H1 (cell line): ENCODE results near the gene FOXP2. TPM values are rescaled to one million over a fixed set of nuclear protein-coding genes. Genes with fewer than 3 reads are reported as not detected.

Experiments used
- CTCF ChIA-PET: fragments of 300-600 bp; sonication (Branson Sonifier 250); formaldehyde crosslinking; loops from one replicate; lab custom pipeline; 2021; ENCODE audit not compliant: partially characterized antibody; lab: Charles Lee
- POLR2A ChIA-PET: fragments of 300-600 bp; sonication (Branson Sonifier 250); formaldehyde crosslinking; loops from one replicate; lab custom pipeline; 2021; ENCODE audit warnings: inconsistent platforms; ENCODE audit not compliant: partially characterized antibody; lab: Charles Lee
- DNase-seq, 2 experiments: peaks; one replicate each; pipeline versions ENCODE4 v3.0.0 to v3.0.0-alpha.2; 2010 to 2022; ENCODE audit warnings: low spot score in 2 of 2, low read depth in 1 of 2, mixed read lengths in 1 of 2
- FAIRE-seq: peaks from 2 replicates; lab custom pipeline; 2011; peaks lifted over from hg19 to GRCh38; lab: Jason Lieb, UNC
- H2AFZ ChIP-seq: 2 replicates; pipeline ENCODE4 v1.8.1; 2012; ENCODE audit warnings: low read length, inconsistent platforms
- H2AK5ac ChIP-seq: 2 replicates; pipeline ENCODE4 v1.6.1; 2013; ENCODE audit warnings: low read depth, low read length
- H2BK120ac ChIP-seq: replicated peaks from 2 replicates; pipeline ENCODE3; 2013; ENCODE audit warnings: low read depth, low read length, inconsistent platforms
- H2BK12ac ChIP-seq: 2 replicates; pipeline ENCODE4 v1.6.1; 2013; ENCODE audit warnings: low read depth, low read length
- H2BK15ac ChIP-seq: 2 replicates; pipeline ENCODE4 v1.6.1; 2013; ENCODE audit warnings: low read length
- H2BK20ac ChIP-seq: 2 replicates; pipeline ENCODE4 v1.6.1; 2013; ENCODE audit warnings: low read length
- H2BK5ac ChIP-seq: 2 replicates; pipeline ENCODE4 v1.6.1; 2013; ENCODE audit warnings: low read depth, low read length
- H3K14ac ChIP-seq: 2 replicates; pipeline ENCODE4 v1.6.1; 2013; ENCODE audit warnings: inconsistent platforms; ENCODE audit not compliant: insufficient read length
- H3K18ac ChIP-seq: 2 replicates; pipeline ENCODE4 v1.6.1; 2013; ENCODE audit warnings: low read length; ENCODE audit errors: extremely low read depth
- H3K23ac ChIP-seq: 2 replicates; pipeline ENCODE4 v1.6.1; 2013; ENCODE audit warnings: inconsistent platforms; ENCODE audit not compliant: insufficient read length
- H3K23me2 ChIP-seq: 2 replicates; pipeline ENCODE4 v1.6.1; 2013; ENCODE audit warnings: low read depth, low read length
- H3K27ac ChIP-seq: 2 replicates; pipeline ENCODE4 v1.6.1; 2011; ENCODE audit warnings: low read depth, low read length, inconsistent platforms
- H3K27me3 ChIP-seq, 4 experiments: replicated peaks in 1 of 4; 1 replicate in 1 of 4; 2 replicates in 3 of 4; pipeline versions ENCODE4 v1.6.1 to v1.8.1; 2011 to 2013; ENCODE audit warnings: low read length in 3 of 4, mild to moderate bottlenecking in 3 of 4, inconsistent platforms in 2 of 4, mixed read lengths in 2 of 4, moderate library complexity in 1 of 4; ENCODE audit not compliant: control insufficient read depth in 3 of 4, insufficient read depth in 3 of 4; ENCODE audit errors: extremely low read depth in 1 of 4
- H3K36me3 ChIP-seq, 4 experiments: 2 replicates each; pipeline versions ENCODE4 v1.6.1 to v1.8.1; 2011 to 2013; ENCODE audit warnings: mild to moderate bottlenecking in 4 of 4, low read length in 3 of 4, moderate library complexity in 2 of 4, control low read depth in 1 of 4, inconsistent platforms in 1 of 4; ENCODE audit not compliant: insufficient read depth in 4 of 4, control insufficient read depth in 2 of 4
- H3K4ac ChIP-seq: replicated peaks from 2 replicates; pipeline ENCODE3; 2013; ENCODE audit warnings: low read length, low read depth, mixed read lengths, inconsistent platforms; ENCODE audit not compliant: insufficient read length
- H3K4me1 ChIP-seq, 4 experiments: replicated peaks in 1 of 4; 1 replicate in 1 of 4; 2 replicates in 3 of 4; pipeline versions ENCODE4 v1.6.1 to v1.8.1; 2011 to 2013; ENCODE audit warnings: low read length in 3 of 4, inconsistent platforms in 2 of 4, mixed read lengths in 1 of 4; ENCODE audit not compliant: insufficient read depth in 4 of 4, control insufficient read depth in 3 of 4
- H3K4me2 ChIP-seq, 2 experiments: 2 replicates each; pipeline versions ENCODE4 v1.6.1 to v1.8.1; 2011 to 2013; ENCODE audit warnings: low read depth in 2 of 2, low read length in 2 of 2, control low read depth in 1 of 2, inconsistent platforms in 1 of 2, mild to moderate bottlenecking in 1 of 2; ENCODE audit not compliant: insufficient read depth in 1 of 2
- H3K4me3 ChIP-seq, 4 experiments: fragments of 200-600, 300-600 bp in 1 of 4; sonication (generic), shearing (Covaris generic), sonication (Bioruptor Twin) in 1 of 4; 2 replicates each; pipeline versions ENCODE4 v1.5.1 to v1.8.1; 2011 to 2016; ENCODE audit warnings: low read length in 4 of 4, low read depth in 3 of 4, control low read depth in 2 of 4, inconsistent platforms in 2 of 4, mild to moderate bottlenecking in 2 of 4, mixed read lengths in 1 of 4, moderate library complexity in 1 of 4; ENCODE audit not compliant: insufficient read depth in 2 of 4; ENCODE audit errors: extremely low read depth in 1 of 4
- H3K56ac ChIP-seq: replicated peaks from 2 replicates; pipeline ENCODE3; 2013; ENCODE audit warnings: low read depth, mild to moderate bottlenecking, mixed read lengths, low read length, inconsistent platforms; ENCODE audit not compliant: insufficient read length
- H3K79me1 ChIP-seq: 2 replicates; pipeline ENCODE4 v1.6.1; 2013; ENCODE audit warnings: low read depth, low read length, control low read depth
- H3K79me2 ChIP-seq, 2 experiments: 2 replicates each; pipeline versions ENCODE4 v1.6.1 to v1.8.1; 2012 to 2013; ENCODE audit warnings: low read length in 2 of 2, mild to moderate bottlenecking in 2 of 2, inconsistent platforms in 1 of 2; ENCODE audit not compliant: insufficient read depth in 2 of 2, control insufficient read depth in 1 of 2
- H3K9ac ChIP-seq, 4 experiments: replicated peaks in 1 of 4; 1 replicate in 1 of 4; 2 replicates in 3 of 4; pipeline versions ENCODE4 v1.6.1 to v1.8.1; 2011 to 2013; ENCODE audit warnings: low read depth in 3 of 4, low read length in 3 of 4, control low read depth in 2 of 4, mild to moderate bottlenecking in 2 of 4, moderate library complexity in 2 of 4, inconsistent platforms in 1 of 4; ENCODE audit errors: extremely low read depth in 1 of 4
- H3K9me3 ChIP-seq, 2 experiments: 2 replicates each; pipeline versions ENCODE4 v1.6.1 to v1.8.1; 2012 to 2013; ENCODE audit warnings: mild to moderate bottlenecking in 2 of 2, moderate library complexity in 2 of 2, control low read depth in 1 of 2, inconsistent platforms in 1 of 2, low read depth in 1 of 2, low read length in 1 of 2, mixed read lengths in 1 of 2; ENCODE audit not compliant: insufficient read depth in 2 of 2
- H4K20me1 ChIP-seq, 2 experiments: replicated peaks in 1 of 2; 2 replicates each; pipeline versions ENCODE3 to v1.8.1; 2011 to 2013; ENCODE audit warnings: inconsistent platforms in 2 of 2, low read length in 2 of 2, mild to moderate bottlenecking in 1 of 2; ENCODE audit not compliant: insufficient read depth in 2 of 2, control insufficient read depth in 1 of 2
- H4K5ac ChIP-seq: 2 replicates; pipeline ENCODE4 v1.6.1; 2013; ENCODE audit warnings: low read length, low read depth, mixed read lengths, inconsistent platforms; ENCODE audit not compliant: insufficient read length
- H4K8ac ChIP-seq: 2 replicates; pipeline ENCODE4 v1.8.0; 2013; ENCODE audit warnings: mild to moderate bottlenecking, moderate library complexity, low read length, inconsistent platforms; ENCODE audit not compliant: insufficient read depth; ENCODE audit errors: extremely low read depth
- H4K91ac ChIP-seq: replicated peaks from 2 replicates; pipeline ENCODE3; 2013; ENCODE audit warnings: low read length, mixed read lengths, inconsistent platforms; ENCODE audit not compliant: insufficient read length
- CHD2 ChIP-seq: IDR thresholded peaks from 2 replicates; pipeline ENCODE4 v1.6.1; 2012; ENCODE audit warnings: low read length, improper control_type of control experiment
- GABPA ChIP-seq: IDR thresholded peaks from 2 replicates; pipeline ENCODE4 v1.6.1; 2011; ENCODE audit warnings: mild to moderate bottlenecking, low read length, moderate library complexity, borderline replicate concordance; ENCODE audit not compliant: insufficient read depth
- HDAC2 ChIP-seq, 2 experiments: fragments of 300-600 bp in 1 of 2; sonication (generic) in 1 of 2; IDR thresholded peaks; 2 replicates each; pipeline ENCODE4 v1.6.1; 2011 to 2012; ENCODE audit warnings: low read depth in 2 of 2, low read length in 2 of 2, mild to moderate bottlenecking in 2 of 2, moderate library complexity in 2 of 2, borderline replicate concordance in 1 of 2, inconsistent platforms in 1 of 2
- POLR2AphosphoS5 ChIP-seq: IDR thresholded peaks from 2 replicates; pipeline ENCODE4 v1.6.1; 2011; ENCODE audit warnings: low read depth, low read length
- POU5F1 ChIP-seq: IDR thresholded peaks from 2 replicates; pipeline ENCODE4 v1.6.1; 2011; ENCODE audit warnings: low read depth, mild to moderate bottlenecking, low read length, moderate library complexity
- RBBP5 ChIP-seq: IDR thresholded peaks from 2 replicates; pipeline ENCODE4 v1.7.1; 2012; ENCODE audit warnings: low read depth, mild to moderate bottlenecking, inconsistent platforms, low read length, moderate library complexity, borderline replicate concordance
- SAP30 ChIP-seq: fragments of 300-600 bp; sonication (generic); IDR thresholded peaks from 2 replicates; pipeline ENCODE4 v1.7.1; 2012; ENCODE audit warnings: low read length, moderate library complexity, mild to moderate bottlenecking, inconsistent platforms; ENCODE audit not compliant: insufficient read depth, insufficient replicate concordance
- SIX5 ChIP-seq: IDR thresholded peaks from 2 replicates; pipeline ENCODE4 v1.6.1; 2011; ENCODE audit warnings: mild to moderate bottlenecking, low read depth, low read length
- TBP ChIP-seq: IDR thresholded peaks from 2 replicates; pipeline ENCODE4 v1.6.1; 2011; ENCODE audit warnings: low read depth, low read length, improper control_type of control experiment
- YY1 ChIP-seq: IDR thresholded peaks from 2 replicates; pipeline ENCODE4 v1.6.1; 2011; ENCODE audit warnings: low read depth, mild to moderate bottlenecking, low read length
- WGBS, 2 experiments: shearing (Covaris generic) in 1 of 2; methylation state at CpG; one replicate each; pipeline versions ENCODE4 v1.1.6 to v1.1.7; 2013 to 2015; ENCODE audit warnings: low lambda C conversion rate in 2 of 2, mixed read lengths in 2 of 2, inconsistent platforms in 1 of 2, low coverage in 1 of 2, missing lambda C conversion rate in 1 of 2; ENCODE audit not compliant: insufficient replicate concordance in 2 of 2, insufficient coverage in 1 of 2, insufficient read length in 1 of 2; ENCODE audit errors: extremely low coverage in 1 of 2, missing lambda C conversion rate in 1 of 2; 5-methylcytosine and 5-hydroxymethylcytosine counted together
- polyA plus RNA-seq, 7 experiments: library from polyadenylated mRNA; depleted of rRNA in 3 of 7; stranded (reverse) in 5 of 7; unstranded in 2 of 7; fragments of >200 nt in 5 of 7; fragments of 200-250 nt in 2 of 7; gene quantifications; 1 replicate in 5 of 7; 2 replicates in 1 of 7; 4 replicates in 1 of 7; pipeline versions ENCODE4 v1.2.1 to v1.2.3, GENCODE V29; 2011 to 2013; ENCODE audit warnings: missing spikeins in 2 of 7, mixed read lengths in 2 of 7
- total RNA-seq: library from RNA; stranded (reverse); fragmentation: NEBNext Ultra II Directional; extraction: Animal tissue kit (Norgen Biotek cat#: 25700); gene quantifications from 2 replicates; pipeline ENCODE4 v1.2.1, GENCODE V29; 2021
- TF ChIP-seq, protein P1 (sequence below): IDR thresholded peaks from 2 replicates; pipeline ENCODE4 v1.6.1; 2011; ENCODE audit warnings: low read length, improper control_type of control experiment

FOXP2 gene
- total and polyA plus RNA-seq, 2 of the 8 experiments (the other 6 are each of a cell fraction or from before 2014, with no cell fraction given): 0.09 to 0.43 TPM

DNA sequence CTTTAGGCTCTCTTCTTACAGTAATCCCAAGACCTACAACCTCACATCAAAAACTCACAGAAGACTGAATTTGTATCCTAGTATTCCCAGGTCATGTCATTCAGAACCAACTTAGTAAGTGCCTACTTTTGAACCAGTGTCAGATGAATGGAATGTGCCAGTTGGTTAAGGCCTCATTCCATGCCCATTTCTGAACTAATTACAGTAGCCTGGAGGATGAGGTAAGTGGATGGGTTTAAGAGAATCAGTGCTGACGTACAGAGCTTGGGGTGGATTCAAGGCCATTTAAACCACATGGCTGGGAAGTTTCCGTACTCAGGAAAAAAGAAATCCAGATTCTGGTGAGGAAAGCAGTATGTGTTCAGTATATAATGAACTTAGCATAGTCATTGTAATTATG lies 21.9 kb upstream of the FOXP2 start:
- H3K36me3 ChIP-seq: no peaks in the 10 kb centered on the region
- ChIA-PET CTCF (interaction anchor here (1.5 kb wide), 1 partner anchor 18 kb away, joined by 3 read pairs; no protein-coding TSS in a partner anchor), POLR2A (no interaction called here)
- H3K27ac ChIP-seq: no peak overlapping the region
- H4K20me1 ChIP-seq: no peaks in the 10 kb centered on the region
- no peak overlapping the region for H3K4ac ChIP-seq
- H2AFZ ChIP-seq: no peak overlapping the region
- no peak overlapping the region for H4K5ac ChIP-seq
- H2AK5ac ChIP-seq: no peak overlapping the region
- no peaks in the 10 kb centered on the region for H3K9me3 ChIP-seq
- TF ChIP-seq TBP (no peak), RBBP5 (no peak), HDAC2 (IDR thresholded peaks at IDR 0.05; ENCODE audit: borderline replicate concordance in 1 of 2, low read depth in 2 of 2, low read length in 2 of 2) (no peak), YY1 (no peak), POU5F1 (no peak), SAP30 (no peak), CHD2 (no peak), GABPA (no peak), POLR2AphosphoS5 (no peak), SIX5 (no peak)
- TF ChIP-seq, protein P1, sequence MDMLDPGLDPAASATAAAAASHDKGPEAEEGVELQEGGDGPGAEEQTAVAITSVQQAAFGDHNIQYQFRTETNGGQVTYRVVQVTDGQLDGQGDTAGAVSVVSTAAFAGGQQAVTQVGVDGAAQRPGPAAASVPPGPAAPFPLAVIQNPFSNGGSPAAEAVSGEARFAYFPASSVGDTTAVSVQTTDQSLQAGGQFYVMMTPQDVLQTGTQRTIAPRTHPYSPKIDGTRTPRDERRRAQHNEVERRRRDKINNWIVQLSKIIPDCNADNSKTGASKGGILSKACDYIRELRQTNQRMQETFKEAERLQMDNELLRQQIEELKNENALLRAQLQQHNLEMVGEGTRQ: no peak
- H3K27me3 ChIP-seq: no peaks in the 10 kb centered on the region
- H3K79me1 ChIP-seq: no peaks in the 10 kb centered on the region
- FAIRE-seq (no peak), DNase-seq (no peak)
- H3K4me3 ChIP-seq: no peak overlapping the region
- no peak overlapping the region for H3K23ac ChIP-seq
- 90% methylated on average over 2 of the region's 2 CpGs; no CpG with 5 or more reads in 1 of the 2 experiments for WGBS, 2 experiments
- no peak overlapping the region for H3K4me2 ChIP-seq
- no peak overlapping the region for H2BK5ac ChIP-seq
- no peak overlapping the region for H3K9ac ChIP-seq
- no peak overlapping the region for H2BK120ac ChIP-seq
- H3K18ac ChIP-seq: no peak overlapping the region
- no peak overlapping the region for H3K56ac ChIP-seq
- H2BK15ac ChIP-seq: no peak overlapping the region
- no peak overlapping the region for H3K14ac ChIP-seq
- H2BK12ac ChIP-seq: no peak overlapping the region
- H3K23me2 ChIP-seq: no peaks in the 10 kb centered on the region
- H3K79me2 ChIP-seq: no peaks in the 10 kb centered on the region
- no peak overlapping the region for H2BK20ac ChIP-seq
- no peaks in the 10 kb centered on the region for H3K4me1 ChIP-seq
- H4K8ac ChIP-seq: no peak overlapping the region
- H4K91ac ChIP-seq: no peak overlapping the region
